Stimulated activated CD8-positive, alpha-beta memory T cell treated with anti-CD3 and anti-CD28 coated beads, Interleukin-7, amount 100 ng/mL, for 4 hours (primary cell): ENCODE results near the gene SLA2.
"Not testable (repeated sequence)": the region's sequence is repeated elsewhere in the genome, so short reads cannot be mapped to it uniquely, and the experiment has no call there.

Experiments
- DNase-seq, 2 donors: peaks; one replicate each; pipeline ENCODE4 v3.0.0-alpha.2; 2020; ENCODE audit warnings: low read depth in 2 of 2

SLA2 gene

DNA sequence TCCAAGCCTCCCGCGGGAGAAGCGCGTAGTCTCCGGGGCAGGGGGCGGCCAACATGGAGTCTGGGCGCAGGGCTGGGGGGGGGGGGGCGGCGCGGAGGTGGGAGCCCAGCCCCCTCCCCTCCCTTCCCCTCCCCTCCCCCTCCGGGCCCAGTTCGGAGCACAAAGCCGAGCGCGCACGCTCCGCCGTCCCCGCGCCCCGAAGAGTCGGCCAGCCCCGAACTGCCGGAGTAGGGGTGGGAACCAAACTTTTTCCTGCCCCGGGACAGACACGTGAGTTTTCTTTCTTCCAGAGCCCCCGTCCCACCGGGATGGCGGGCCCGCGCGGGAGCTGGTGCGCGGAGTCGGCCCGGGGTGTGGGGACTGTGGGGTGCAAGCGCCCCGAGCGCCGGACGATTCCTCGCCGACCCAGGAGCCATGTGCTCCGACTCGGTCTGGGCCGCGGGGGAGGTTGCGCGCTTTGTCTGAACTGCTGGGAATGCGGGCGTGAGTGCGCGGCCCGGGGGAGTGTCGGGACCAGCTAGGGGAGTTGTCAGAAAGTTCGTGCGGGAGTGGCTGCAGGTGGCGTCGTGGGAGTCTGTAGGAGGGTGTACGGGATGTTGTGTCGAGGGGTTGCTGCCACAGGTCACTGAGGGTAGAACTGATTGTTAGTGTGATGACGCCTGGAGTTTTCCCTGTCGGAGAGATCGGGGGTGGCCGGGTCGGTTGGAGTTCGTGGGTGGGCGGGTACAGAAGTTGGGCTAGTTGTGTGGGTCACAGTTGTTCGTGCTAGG, 71.4 kb downstream of the SLA2 start:
- DNase-seq, result peak; percentile 60 to 73

DNA sequence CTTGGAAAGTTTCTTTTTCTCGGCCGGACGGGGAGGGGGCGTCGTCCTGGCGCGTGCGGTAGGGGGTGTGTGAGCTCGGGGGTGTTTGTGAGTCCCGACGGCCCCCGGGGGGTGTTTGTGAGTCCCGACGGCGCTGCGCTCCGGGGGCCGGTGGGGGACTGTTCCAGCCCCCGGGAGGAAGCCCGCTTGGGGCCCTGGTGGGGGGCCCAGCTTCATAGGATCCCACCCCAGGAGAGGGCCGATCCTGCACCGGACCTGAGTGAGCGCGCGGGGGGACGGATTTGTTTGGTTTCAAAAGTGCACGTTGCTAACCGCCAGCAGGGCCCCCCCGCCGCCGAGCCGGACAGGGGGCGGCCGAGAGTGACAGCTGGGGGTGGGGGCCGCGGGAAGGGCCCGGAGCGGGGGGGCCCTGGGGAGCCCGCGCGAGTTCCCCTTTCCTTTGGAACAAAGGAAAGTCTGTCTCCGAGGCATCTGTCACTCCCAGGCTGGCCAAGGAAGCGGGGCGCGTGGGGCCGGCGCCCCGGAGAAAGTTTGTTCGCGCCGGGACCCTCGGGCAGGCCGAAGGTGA, 72.1 kb downstream of the SLA2 start:
- peak in 1 of 2 donors; percentile 41 for DNase-seq

DNA sequence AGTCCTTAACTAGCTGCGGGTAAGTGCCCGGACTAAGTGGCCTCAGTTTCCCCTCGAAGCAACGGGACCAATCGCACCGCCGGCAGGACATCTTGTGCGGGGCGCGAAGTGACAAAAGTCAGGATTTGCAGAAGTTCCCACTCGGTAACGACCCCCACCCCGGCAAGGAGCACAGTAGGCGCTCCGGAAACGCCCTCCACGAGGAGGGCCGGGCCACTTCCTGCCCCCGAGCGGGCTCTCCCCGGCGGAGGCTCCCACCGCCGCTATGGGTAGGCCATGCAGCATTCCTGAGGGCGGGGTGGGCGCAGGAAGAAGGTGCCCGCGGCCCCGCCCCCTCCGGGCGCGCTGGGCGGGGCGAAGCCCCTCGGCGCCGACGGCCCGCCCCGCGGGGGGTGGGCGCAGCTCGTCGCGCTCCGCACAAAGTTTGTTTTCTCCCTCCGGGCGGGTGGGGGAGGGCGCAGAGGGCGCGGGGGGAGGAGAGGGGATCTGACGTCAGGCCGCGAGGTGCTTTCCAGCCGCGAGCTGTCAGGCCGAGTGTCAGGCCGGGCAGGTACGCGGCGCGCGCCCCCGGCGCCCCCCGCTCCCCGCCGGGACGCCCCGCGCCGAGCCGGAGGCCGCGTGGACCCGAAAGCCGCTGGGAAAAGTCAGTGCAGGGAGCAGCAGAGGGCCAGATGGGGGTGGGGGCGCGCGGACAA, 72.7 kb downstream of the SLA2 start, which contains the start of gene TGIF2:
Gene TGIF2, plus strand, starts transcription at position 495 of the 695 bp plus-strand sequence. CDS start 5,178 bp downstream, outside the sequence.
- DNase-seq, result peak; percentile 84 to 90

DNA sequence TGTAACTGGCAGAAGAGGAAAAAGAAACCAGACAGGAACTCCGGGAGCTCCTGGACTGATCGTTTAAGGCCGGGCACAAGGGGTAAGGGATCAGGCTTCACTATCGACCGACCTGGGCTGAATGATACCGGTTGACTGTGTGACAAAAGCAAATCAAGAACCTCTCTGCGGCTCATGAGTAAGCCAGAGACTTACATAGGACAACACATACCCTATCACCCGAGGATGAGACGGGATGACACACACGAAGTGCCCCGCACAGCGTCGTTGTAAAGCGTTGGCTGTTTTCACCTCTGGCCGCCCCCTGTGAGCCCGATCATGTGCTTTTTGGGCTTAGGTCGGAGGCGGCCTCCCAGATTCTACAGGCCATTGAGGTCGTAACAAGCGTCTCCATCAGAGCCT, 73.3 kb downstream of the SLA2 start:
- DNase-seq, result peak; percentile 65 to 67

DNA sequence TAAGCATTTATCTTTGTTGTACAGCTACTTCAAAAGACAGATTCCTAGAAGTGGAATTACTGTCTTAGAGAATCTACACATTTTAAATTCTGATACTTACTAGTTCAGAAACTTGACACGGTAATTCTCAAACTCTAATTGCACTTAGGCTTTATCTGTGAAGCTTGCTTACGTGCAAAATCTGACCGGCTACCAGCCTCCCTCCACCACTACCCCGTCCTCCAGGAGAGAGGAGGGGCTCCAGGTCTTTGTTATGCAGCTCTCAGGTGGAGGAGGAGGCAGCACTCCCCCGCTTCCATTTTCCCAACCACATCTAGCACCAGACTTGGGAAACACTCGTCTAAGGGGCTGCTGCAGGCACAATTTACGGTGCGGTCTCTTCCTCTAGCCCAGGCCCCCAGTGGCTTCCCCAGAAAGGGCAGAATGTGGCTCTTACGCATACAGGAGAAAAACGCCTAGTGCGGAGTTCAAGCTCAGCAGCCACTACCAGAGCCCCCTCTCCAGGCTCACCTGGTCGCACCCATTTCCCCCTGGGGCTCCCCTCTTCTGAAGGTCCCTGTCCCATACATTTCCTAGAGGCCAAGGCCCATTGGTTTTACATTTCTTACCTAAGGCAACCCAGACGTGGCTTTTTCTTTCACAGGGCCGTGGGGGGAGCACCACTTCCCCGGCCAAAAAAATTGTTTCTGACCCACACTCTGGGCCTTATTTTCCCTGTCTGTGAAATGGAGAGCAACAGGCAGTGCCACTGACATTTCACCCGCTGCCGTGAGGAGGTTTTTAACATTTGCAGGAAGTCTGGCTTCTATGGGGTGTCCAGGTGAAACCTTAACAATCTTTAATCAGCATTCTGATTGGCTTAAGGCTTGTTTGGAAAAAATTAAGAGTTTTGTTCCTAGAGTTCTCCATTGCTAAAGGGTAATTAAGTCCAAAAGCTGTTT, 74.2 kb downstream of the SLA2 start:
- DNase-seq, result no peak

DNA sequence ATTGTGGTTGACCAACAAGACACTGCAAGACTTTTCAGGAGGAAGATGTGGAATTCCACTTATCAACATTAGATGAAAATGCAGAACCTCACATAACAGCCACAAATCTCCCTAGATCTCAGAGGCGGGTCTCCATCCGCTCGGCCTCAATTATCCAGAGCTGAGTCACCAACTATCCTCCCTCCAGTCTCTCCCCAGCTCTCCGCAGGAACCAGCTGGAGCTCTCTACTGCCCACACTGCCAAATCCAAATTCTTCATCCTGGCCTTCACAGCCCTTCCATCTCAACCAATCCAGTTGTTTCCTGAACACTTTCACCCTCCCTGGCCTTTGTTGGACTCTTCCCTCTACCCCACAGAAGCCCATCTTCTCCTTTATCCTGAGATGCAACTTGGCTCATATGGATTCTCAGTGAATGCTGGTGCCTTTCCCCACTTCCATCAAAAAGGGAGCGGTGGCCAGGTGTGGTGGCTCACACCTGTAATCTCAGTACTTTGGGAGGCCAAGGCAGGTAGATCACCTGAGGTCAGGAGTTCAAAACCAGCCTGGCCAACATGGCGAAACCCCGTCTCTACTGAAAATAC, 76.1 kb downstream of the SLA2 start:
- no peak for DNase-seq

DNA sequence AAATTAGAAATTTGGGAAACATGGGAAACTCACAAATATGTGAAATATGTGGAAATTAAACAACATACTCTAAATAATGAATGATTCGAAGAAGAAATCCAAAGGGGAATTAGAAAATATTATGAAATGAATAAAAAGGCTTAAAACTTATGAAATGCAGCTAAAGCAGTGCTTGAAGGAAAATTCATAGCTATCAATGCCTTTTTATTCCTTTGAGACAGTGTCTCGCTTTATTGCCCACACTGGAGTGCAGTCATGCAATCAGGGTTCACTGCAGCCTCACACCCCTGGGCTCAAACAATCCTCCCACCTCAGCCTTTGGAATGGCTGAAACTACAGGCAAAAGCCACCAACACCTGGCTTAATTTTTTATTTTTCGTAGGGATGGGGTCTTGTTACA, 80.5 kb downstream of the SLA2 start:
- no peak for DNase-seq

DNA sequence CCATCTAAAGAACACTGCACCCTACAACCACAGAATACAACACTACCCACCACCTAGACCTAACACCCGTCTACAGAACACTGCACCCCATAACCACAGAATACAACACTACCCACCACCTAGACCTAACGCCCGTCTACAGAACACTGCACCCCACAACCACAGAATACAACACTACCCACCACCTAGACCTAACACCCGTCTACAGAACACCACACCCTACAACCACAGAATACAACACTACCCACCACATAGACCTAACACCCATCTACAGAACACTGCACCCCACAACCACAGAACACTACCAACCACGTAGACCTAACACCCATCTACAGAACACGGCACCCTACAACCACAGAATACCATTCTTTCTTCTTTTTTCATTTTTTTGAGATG, 81.3 kb downstream of the SLA2 start:
- DNase-seq, result not testable (repeated sequence)

DNA sequence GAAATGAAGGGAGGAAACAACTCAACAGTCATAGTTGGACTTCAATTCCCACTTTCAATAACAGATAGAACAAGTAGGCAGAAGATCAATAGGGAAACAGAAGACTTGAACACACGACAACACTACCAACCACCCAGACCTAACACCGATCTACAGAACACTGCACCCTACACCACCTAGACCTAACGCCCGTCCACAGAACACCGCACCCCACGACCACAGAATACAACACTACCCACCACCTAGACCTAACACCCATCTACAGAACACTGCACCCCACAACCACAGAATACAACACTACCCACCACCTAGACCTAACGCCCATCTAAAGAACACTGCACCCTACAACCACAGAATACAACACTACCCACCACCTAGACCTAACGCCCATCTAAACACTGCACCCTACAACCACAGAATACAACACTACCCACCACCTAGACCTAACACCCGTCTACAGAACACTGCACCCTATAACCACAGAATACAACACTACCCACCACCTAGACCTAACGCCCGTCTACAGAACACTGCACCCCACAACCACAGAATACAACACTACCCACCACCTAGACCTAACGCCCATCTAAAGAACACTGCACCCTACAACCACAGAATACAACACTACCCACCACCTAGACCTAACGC, 81.8 kb downstream of the SLA2 start:
- not testable (repeated sequence) for DNase-seq

DNA sequence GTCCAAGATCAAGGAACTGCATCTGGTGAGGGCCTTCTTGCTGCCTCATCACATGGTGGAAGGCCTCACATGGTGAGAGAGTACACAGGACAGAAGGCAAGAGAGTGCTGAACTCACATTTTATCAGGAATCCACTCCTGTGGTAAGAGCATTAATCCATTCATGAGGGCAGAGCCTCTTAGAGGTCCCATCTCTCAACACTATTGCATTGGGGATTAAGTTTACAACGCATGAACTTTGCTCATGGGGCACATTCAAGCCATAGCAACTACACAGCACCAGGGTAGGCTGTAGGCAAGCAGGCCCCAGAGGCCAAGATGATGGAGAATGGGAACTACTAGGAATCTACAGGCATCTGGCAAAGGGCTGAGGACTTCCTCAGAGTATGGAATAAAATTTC, 82.6 kb downstream of the SLA2 start:
- DNase-seq, result no peak

DNA sequence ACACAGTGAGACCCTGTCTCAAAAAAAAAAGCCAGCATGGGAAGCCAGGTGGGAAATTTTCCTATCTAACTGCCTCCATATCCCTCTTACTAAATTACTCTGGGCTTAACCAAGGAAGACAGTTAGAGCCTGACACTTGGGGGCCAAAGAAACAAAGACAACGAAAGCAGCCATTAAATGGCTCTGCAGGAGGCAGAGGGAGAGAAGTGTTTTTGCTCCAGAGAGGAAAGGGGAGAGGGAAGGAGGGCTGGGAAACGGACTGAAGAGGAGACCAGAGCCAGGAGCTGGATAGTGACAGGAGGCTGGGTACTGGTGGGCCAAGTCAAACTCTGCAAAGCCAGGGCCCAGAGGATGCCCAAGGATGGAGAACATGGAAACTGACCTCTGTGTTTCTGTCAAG, 83.3 kb downstream of the SLA2 start:
- no peak for DNase-seq
